OCI-LY7 (cell line): Measurements from ENCODE around the gene DPYD.

ENCODE experiments used
- EZH2phosphoT487 ChIP-seq: fragments of 200-600 bp; sonication (generic); IDR thresholded peaks from 2 replicates; pipeline ENCODE4 v1.6.1; 2018; ENCODE audit warnings: low read depth, borderline replicate concordance, mild to moderate bottlenecking, mixed run types, antibody characterized with exemption, low read length, moderate library complexity, mixed read lengths
- TF ChIP-seq, protein P1 (sequence below): fragments of 200-600 bp; sonication (generic); conservative IDR thresholded peaks from 2 replicates; pipeline ENCODE4 v1.5.1; 2014; ENCODE audit warnings: mild to moderate bottlenecking, antibody characterized with exemption, low read length, moderate library complexity, mixed read lengths

DNA sequence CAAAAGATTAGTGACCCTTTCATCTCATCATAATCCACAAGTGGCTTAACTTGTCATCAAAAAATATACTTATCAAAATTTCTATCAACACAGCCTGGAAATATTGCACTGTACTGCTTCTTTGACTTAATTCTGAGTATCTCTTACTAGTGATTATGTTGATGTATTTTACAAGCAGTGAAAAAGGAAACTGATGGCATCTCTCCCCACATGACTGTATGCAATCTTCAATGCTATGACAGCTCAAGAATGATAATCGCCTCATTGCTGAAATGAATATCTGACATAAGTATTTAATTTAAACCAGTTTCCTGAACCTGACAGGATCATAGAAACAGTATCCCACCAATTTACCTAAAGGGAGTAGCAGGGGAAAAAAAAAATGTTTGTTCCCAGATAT lies 79.5 kb downstream of the DPYD start:
- TF ChIP-seq, protein P1, sequence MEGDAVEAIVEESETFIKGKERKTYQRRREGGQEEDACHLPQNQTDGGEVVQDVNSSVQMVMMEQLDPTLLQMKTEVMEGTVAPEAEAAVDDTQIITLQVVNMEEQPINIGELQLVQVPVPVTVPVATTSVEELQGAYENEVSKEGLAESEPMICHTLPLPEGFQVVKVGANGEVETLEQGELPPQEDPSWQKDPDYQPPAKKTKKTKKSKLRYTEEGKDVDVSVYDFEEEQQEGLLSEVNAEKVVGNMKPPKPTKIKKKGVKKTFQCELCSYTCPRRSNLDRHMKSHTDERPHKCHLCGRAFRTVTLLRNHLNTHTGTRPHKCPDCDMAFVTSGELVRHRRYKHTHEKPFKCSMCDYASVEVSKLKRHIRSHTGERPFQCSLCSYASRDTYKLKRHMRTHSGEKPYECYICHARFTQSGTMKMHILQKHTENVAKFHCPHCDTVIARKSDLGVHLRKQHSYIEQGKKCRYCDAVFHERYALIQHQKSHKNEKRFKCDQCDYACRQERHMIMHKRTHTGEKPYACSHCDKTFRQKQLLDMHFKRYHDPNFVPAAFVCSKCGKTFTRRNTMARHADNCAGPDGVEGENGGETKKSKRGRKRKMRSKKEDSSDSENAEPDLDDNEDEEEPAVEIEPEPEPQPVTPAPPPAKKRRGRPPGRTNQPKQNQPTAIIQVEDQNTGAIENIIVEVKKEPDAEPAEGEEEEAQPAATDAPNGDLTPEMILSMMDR: no peak
- no peak for TF ChIP-seq EZH2phosphoT487
